ENCODE results near the gene JTB. TPM values are rescaled to one million over a fixed set of nuclear protein-coding genes. Genes with fewer than 3 reads are reported as not detected.

Gene JTB
- total RNA-seq, 4 donors from 2014 or later, result 157 to 309 (median 259) TPM

- peaks cover 66 to 68% of the 10 kb centered on the region in 2 donors for H3K4me1 ChIP-seq
- TF ChIP-seq, protein P1, sequence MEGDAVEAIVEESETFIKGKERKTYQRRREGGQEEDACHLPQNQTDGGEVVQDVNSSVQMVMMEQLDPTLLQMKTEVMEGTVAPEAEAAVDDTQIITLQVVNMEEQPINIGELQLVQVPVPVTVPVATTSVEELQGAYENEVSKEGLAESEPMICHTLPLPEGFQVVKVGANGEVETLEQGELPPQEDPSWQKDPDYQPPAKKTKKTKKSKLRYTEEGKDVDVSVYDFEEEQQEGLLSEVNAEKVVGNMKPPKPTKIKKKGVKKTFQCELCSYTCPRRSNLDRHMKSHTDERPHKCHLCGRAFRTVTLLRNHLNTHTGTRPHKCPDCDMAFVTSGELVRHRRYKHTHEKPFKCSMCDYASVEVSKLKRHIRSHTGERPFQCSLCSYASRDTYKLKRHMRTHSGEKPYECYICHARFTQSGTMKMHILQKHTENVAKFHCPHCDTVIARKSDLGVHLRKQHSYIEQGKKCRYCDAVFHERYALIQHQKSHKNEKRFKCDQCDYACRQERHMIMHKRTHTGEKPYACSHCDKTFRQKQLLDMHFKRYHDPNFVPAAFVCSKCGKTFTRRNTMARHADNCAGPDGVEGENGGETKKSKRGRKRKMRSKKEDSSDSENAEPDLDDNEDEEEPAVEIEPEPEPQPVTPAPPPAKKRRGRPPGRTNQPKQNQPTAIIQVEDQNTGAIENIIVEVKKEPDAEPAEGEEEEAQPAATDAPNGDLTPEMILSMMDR (IDR thresholded peaks at IDR 0.05 in 4 of 5, conservative IDR thresholded peaks at IDR 0.05 in 1 of 5), result no peak
- TF ChIP-seq POLR2A (IDR thresholded peaks at IDR 0.05), result no peak
- no peak for ATAC-seq
- no peak for DNase-seq
- H3K36me3 ChIP-seq, result no peaks in the 10 kb centered on the region
- intact Hi-C loops (cut with DNase I; ENCODE audit: low total_unique reads) (loop anchor here (1.0 kb wide), 2 partner anchors 13 to 36 kb away; partner anchors contain the start of gene DENND4B), in situ Hi-C loops (cut with MboI; ENCODE audit: low sequenced_read_pairs in 4 of 4) (no loop called here)
- peak overlapping the region; percentile 19 to 100 (median 98) for H3K4me3 ChIP-seq
- H3K9me3 ChIP-seq, result no peaks in the 10 kb centered on the region
- peak overlapping the region; percentile 91 to 98 (median 94) for H3K27ac ChIP-seq
- H3K27me3 ChIP-seq, result no peaks in the 10 kb centered on the region
These were observed 18.6 kb downstream of the JTB start for GRCh38 chr1:153958961-153959260.

DNA sequence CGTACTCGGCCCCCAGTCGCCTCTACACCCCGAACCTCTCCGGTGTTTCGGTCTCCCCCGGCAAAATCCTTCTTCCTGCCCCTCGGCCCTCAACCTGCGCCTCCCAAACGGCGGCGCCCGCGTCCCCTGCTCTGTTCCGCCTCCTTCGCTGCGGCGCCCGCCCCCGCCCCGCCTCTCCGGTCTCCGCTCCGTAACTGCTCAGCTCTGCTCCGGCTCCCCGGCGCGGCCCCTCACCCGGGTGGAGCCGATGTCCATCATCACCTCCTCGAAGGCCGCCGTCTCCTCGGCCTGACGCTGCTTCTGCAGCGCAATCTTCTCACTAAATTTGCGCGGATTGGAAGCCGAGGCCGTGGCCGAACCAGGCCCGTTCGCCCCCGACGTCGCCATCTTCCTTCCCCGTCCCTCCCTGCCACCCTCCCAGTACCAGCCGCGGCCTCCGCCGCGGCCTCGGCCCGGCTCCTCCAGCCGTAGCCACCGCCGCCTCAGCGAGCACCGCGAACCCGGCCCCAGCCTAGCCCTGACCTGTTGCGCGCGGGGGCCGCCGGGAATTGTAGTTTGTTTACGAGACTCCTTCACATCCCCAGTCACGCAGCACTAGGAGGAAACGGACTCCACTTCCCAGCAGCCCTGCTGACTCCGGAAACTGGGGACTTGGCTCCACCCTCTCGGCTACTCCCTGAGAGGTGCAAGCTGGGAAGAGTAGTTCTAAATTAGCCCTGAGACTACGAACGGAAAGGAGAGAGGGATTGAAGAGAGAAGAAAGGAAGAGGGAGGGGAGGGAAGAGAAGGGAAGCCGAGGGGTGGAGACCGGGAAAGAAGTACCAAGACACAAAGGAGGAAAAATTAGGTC, 19.1 kb downstream of the JTB start, which contains the start of gene CRTC2:
CRTC2 (minus strand) TSS at position 502 of the 850 bp plus-strand sequence; CDS start at position 387, 115 bp downstream.
- in situ Hi-C loops (cut with MboI; ENCODE audit: low sequenced_read_pairs in 4 of 4), result no loop called here
- intact Hi-C loops (cut with DNase I; ENCODE audit: low total_unique reads), result loop anchor here (1.0 kb wide), 2 partner anchors 12 to 35 kb away; partner anchors contain the start of gene DENND4B
- H3K4me1 ChIP-seq, result peaks cover 69 to 72% of the 10 kb centered on the region in 2 donors

GRCh38 chr1:153957744-153958110, 19.7 kb downstream of the JTB start:
- Histone ChIP-seq H3K4me3 (peak overlapping the region; percentile 88 to 100 (median 98)), H3K27me3 (no peaks in the 10 kb centered on the region), H3K9me3 (no peaks in the 10 kb centered on the region), H3K27ac (peak overlapping the region; percentile 91 to 98 (median 94)), H3K4me1 (peaks cover 69 to 70% of the 10 kb centered on the region in 2 donors), H3K36me3 (peaks cover 0 to 9% of the 10 kb centered on the region in 2 donors)
- no peak for TF ChIP-seq POLR2A (IDR thresholded peaks at IDR 0.05)
- in situ Hi-C loops (cut with MboI; ENCODE audit: low sequenced_read_pairs in 4 of 4) (no loop called here), intact Hi-C loops (cut with DNase I; ENCODE audit: low total_unique reads) (loop anchor here (1.0 kb wide), 2 partner anchors 11 to 34 kb away; partner anchors contain the start of gene DENND4B)
- no peak for ATAC-seq
- no peak for DNase-seq

More for the DNA sequence above, 19.1 kb downstream of the JTB start, which contains the start of gene CRTC2:
- Histone ChIP-seq H3K36me3 (peaks cover 0 to 2% of the 10 kb centered on the region in 2 donors), H3K27me3 (no peaks in the 10 kb centered on the region), H3K9me3 (no peaks in the 10 kb centered on the region), H3K4me3 (peak within 1 kb of the TSS; percentile 88 to 100 (median 98)), H3K27ac (peak within 1 kb of the TSS; percentile 91 to 98 (median 94))
- ATAC-seq, result peak; percentile 81 to 88
- DNase-seq, result peak; percentile 99
- TF ChIP-seq POLR2A (IDR thresholded peaks at IDR 0.05), result peak; percentile 82 to 83
- TF ChIP-seq, protein P1 (IDR thresholded peaks at IDR 0.05 in 4 of 5, conservative IDR thresholded peaks at IDR 0.05 in 1 of 5), result no peak

DNA sequence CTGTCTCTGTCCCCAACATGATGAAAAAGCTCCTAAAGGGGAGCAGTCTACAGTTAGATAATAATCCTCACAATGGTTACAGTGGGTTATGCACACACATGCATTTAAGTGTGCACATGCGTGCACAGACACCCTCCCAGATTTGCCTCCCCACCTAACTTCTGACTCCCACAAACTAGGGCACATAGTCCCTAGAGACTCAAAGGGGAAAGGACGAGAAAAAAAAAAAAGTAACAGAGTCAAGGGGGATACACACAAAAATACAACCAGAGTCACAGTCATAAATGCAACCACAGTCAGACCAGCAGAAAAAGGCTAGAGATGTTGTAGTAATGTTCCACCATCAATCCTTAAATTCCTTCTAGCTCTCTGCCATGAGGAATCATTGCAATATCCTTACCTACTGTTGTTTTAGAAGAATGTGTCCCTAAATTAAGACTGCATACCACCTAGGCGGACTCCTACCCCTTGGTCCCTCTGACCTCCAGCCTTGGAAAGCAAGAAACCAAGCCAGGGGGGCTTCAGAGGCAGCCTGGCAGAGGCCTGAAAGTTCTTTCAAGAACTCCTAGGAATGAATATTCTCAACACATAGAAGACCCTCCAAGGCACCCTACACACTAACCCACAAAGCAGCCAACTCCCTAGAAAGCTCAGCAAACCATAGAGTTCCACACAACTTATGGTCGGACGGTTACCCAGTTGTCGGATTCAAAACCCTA, 20.3 kb downstream of the JTB start:
- Histone ChIP-seq H3K27ac (peak overlapping the region; percentile 91 to 98 (median 94)), H3K4me1 (peaks cover 64% of the 10 kb centered on the region in 2 donors), H3K36me3 (peaks cover 0 to 14% of the 10 kb centered on the region in 2 donors), H3K27me3 (no peaks in the 10 kb centered on the region), H3K9me3 (no peaks in the 10 kb centered on the region), H3K4me3 (peak overlapping the region; percentile 88 to 100 (median 98))
- intact Hi-C loops (cut with DNase I; ENCODE audit: low total_unique reads), result no loop called here
- ATAC-seq, result no peak
- in situ Hi-C loops (cut with MboI; ENCODE audit: low sequenced_read_pairs in 4 of 4), result no loop called here
- DNase-seq, result no peak
- TF ChIP-seq POLR2A (IDR thresholded peaks at IDR 0.05), result no peak
- TF ChIP-seq, protein P1 (IDR thresholded peaks at IDR 0.05 in 4 of 5, conservative IDR thresholded peaks at IDR 0.05 in 1 of 5), result no peak

Data from gastrocnemius medialis (tissue), 4 donors.